ENCODE measurements around the gene TAS2R3.
"Not testable (repeated sequence)": the region's sequence is repeated elsewhere in the genome, so short reads cannot be mapped to it uniquely, and the experiment has no call there.

TAS2R3 gene, protein sequence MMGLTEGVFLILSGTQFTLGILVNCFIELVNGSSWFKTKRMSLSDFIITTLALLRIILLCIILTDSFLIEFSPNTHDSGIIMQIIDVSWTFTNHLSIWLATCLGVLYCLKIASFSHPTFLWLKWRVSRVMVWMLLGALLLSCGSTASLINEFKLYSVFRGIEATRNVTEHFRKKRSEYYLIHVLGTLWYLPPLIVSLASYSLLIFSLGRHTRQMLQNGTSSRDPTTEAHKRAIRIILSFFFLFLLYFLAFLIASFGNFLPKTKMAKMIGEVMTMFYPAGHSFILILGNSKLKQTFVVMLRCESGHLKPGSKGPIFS

GRCh38 chr7:141763797-141764196 lies at the start of gene TAS2R3:
Gene TAS2R3 (plus strand): TSS chr7:141764097. CDS start chr7:141764159, 62 bp downstream.
- no peak for DNase-seq (ENCODE audit: low read depth)

GRCh38 chr7:141714571-141714970 lies 49.3 kb upstream of the TAS2R3 start:
- no peak for DNase-seq (ENCODE audit: low read depth)

GRCh38 chr7:141715018-141715417 lies 48.9 kb upstream of the TAS2R3 start:
- DNase-seq (ENCODE audit: low read depth), result no peak

- no peak for DNase-seq (ENCODE audit: low read depth)
Observed at GRCh38 chr7:141715794-141716689, 47.9 kb upstream of the TAS2R3 start.

DNA sequence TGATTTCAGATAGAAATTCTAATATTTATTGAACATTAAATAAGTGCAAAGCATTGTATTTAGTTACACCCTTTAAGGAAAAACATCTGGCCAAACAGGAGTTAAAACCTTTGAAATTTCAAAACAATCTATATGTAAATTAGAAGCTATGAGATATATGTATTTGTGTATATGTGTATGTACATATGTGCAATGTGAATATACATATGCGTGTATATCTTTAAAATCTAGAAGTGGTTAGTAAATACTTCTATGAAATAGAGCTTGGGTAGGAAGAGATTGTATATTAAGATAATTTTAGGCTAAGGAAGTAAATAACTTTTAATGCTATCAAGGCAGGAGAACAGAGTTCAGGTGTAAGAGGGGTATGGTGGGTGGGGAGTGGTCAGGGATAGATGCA lies 46.4 kb upstream of the TAS2R3 start:
- DNase-seq (ENCODE audit: low read depth), result no peak

DNA sequence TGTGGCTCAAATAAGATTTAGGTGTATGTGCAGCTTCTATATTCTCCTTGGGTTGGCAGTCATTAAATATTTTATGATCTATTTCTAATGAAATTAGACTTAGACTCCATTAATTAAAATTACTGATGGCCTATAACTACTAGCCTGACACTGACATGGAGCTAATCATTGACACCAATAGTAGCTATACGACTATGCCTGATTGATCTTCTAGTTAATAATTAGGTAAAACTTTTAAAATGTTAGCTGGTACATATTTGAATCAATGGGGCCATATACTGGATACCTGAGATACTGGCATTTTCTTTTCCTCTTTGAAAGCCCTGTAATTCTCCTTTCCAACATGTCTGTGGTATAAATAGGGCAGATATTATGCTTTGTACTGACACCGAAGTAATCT lies 41.4 kb upstream of the TAS2R3 start:
- no peak for DNase-seq (ENCODE audit: low read depth)

DNA sequence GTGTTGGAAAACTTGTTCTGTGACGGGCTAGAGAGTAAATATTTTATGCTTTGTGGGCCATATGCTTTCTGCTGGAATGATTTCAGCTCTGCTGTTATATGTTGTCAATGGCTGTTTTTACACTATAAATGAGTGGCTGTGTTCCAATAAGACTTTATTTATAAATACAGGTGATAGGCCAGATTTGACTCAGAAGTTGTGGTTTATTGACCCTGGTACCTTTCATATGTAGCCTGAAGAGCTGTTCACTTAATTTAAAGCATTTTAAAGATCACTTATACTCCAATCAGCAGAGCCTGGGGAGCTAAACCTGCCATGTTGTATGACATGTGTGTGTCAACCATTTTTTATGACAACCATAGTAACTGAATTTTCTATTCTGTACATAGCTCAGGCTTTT lies 34.9 kb upstream of the TAS2R3 start:
- no peak for DNase-seq (ENCODE audit: low read depth)

DNA sequence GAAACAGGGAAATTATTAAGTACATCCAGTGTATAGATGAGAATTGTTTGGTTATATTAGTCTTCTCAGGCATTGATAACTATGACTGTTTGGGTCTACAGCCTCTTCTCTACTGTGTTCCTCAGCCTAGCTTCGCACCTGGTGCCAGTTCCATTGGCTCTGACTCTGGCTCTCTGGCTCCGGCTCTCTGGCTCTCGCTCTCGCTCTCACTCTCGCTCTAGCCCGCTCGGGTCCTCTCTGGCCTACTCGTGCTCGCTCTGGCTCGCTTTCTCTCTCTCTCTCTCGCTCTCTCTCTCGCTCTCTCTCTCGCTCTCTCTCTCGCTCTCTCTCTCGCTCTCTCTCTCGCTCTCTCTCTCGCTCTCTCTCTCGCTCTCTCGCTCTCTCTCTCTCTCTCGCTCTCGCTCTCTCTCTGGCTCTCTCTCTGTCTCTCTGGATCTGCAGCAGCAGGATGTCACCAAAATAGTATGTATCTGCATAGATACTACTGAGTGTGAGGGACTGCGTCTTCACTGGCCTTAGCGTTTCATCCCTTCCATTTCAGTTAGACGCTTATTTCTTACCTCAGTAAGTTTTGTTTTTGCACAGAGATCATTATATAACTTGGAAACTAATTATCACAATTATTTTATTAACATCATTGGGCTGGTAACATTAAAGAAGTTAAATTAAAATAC lies 32.3 kb upstream of the TAS2R3 start:
- DNase-seq (ENCODE audit: low read depth), result no peak

- DNase-seq (ENCODE audit: low read depth), result no peak
Observed at GRCh38 chr7:141737118-141737835, 26.6 kb upstream of the TAS2R3 start.

- DNase-seq (ENCODE audit: low read depth), result peak; percentile 87
Observed at GRCh38 chr7:141737836-141738591, 25.9 kb upstream of the TAS2R3 start, which contains the start of gene SSBP1. Gene SSBP1 (plus strand): TSS chr7:141738358. CDS start chr7:141739167, 809 bp downstream.

DNA sequence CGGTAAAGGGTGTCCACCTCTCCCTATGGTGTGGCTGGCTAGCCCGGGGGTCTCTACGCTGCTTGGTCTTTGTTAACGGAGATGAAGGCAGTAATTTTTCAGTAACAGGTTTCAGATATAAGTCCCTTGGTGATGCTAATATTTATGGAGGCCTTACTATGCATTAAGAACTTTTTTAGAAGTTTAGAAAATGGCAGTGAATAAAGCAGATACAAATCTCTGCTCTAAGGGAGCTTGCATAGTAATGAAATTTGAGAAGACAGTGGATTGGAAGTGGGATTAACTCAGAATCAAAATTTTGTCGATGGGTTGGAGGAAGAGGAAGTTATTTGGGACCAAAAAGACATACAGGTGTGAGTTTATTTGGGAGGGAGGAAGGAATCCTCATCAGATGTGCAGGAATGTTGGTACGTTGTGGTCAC lies 25.3 kb upstream of the TAS2R3 start:
- no peak for DNase-seq (ENCODE audit: low read depth)

DNA sequence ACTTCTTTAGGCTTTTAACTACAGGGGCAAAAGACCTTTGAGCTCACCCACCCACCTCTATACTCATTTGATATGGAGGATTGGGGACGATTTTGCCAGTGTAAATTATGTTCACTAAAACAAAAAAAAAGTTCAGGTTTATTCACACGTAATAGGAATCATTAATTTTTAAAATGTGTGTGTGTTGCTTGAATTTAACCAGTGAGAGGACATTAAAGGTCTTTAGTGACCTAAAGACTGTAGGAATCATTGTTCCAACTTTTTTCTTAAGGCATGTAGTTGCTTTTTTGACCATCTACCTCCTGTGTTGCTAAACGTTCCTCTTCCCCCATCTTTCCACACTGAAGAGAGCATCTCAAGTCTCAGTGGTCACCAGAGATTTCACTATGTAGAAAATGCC lies 24.6 kb upstream of the TAS2R3 start:
- no peak for DNase-seq (ENCODE audit: low read depth)

DNA sequence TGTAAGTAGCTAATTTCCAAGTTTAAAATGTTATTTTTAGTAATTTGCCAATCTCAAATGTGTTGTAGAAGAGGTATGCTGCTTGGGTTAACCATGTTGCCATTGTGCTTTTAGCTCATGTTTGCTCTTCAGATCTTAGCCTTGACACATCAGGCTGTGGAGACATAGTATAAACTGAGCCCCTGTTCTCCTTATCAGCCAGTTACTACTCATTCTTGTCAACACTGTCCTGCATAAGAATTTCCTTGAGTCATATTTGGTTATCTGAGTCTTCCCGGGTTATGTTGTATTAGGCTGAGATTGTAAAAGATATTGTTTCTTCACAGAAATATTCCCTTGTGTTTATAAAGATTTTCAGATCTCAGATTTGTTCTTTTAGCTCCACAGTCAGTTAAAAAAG lies 21.7 kb upstream of the TAS2R3 start:
- no peak for DNase-seq (ENCODE audit: low read depth)

DNA sequence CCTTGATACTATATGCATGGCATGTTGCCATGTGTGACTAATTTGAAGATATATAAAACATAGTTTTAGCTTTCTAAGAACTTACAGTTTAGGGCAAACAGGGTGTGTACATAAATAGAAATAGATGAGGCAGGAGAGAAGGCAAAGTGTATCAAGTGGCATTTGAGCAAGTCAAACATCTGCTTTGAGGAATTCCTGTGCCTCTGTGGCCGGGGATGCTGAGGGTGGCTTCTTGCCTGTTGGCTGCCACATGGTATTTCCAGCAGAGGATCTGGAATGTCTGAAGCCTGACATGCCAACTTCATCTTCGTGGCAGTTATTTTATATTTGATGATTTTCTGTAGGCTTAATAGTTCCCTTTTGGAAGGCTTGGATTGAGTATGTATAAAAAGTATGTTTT lies 19.8 kb upstream of the TAS2R3 start:
- DNase-seq (ENCODE audit: low read depth), result no peak

- DNase-seq (ENCODE audit: low read depth), result no peak
Observed at GRCh38 chr7:141748396-141748795, 15.5 kb upstream of the TAS2R3 start.

GRCh38 chr7:141751904-141752303 lies 12.0 kb upstream of the TAS2R3 start:
- not testable (repeated sequence) for DNase-seq (ENCODE audit: low read depth)

- no peak for DNase-seq (ENCODE audit: low read depth)
Observed at GRCh38 chr7:141752634-141753033, 11.3 kb upstream of the TAS2R3 start.

DNA sequence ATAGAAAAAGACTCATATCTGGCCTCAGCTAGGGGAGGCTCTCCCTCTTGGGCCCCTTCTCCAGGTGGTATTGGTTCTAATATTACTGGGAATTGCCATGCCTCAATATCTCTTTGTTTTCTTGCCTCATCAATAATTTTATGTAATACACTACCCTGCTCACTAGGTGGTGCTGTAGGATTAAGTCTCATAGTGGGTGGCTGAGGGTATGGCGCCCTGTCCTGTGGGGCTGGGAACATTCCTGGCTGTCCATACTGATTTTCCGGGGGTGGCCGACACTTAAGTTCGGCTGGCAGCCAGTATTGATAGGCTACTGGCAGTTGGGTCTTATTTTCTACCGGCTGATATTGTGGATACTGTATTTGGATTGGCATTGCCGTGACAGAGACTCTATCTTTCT lies 9.0 kb upstream of the TAS2R3 start:
- no peak for DNase-seq (ENCODE audit: low read depth)

DNA sequence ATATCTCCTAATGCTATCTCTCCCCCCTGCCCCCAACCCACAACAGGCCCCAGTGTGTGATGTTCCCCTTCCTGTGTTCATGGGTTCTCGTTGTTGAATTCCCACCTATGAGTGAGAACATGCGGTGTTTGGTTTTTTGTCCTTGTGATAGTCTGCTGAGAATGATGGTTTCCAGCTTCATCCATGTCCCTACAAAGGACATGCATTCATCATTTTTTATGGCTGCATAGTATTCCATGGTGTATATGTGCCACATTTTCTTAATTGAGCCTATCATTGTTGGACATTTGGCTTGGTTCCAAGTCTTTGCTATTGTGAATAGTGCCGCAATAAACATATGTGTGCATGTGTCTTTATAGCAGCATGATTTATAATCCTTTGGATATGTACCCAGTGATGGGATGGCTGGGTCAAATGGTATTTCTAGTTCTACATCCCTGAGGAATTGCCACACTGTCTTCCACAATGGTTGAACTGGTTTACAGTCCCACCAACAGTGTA lies 6.2 kb downstream of the TAS2R3 start:
- not testable (repeated sequence) for DNase-seq (ENCODE audit: low read depth)

DNA sequence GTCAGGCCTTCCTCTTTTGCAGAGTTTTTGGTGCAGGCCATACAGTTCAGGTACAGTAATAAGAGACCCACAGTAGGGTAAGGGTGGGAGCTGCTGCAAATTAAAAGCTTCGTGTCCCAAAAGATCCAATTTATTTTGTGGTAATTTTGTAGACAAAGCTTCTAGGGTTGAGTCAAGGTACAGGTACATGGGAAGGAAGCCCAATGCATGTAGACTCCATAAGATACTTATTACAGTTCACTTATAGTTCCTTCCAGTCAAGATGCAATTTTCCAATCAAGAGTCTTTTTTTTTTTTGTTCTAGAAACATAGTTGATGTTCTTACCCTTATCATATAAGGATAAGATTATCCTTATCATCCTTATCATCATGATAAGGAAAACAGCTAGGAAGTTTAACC lies 12.5 kb downstream of the TAS2R3 start, which contains the start of gene TAS2R4:
TAS2R4 (plus strand) TSS at position 301 of the 400 bp plus-strand sequence. CDS start 1,815 bp downstream, outside the sequence.
- no peak for DNase-seq (ENCODE audit: low read depth)
